IPS DF 19.7 (cell line): ENCODE results near the gene MLF2.
"Not testable (repeated sequence)": the region's sequence is repeated elsewhere in the genome, so short reads cannot be mapped to it uniquely, and the experiment has no call there.

Experiments used
- DNase-seq: peaks from one replicate; pipeline ENCODE4 v3.0.0-alpha.2; 2013; ENCODE audit warnings: low read depth, low spot score

The MLF2 gene

GRCh38 chr12:6735448-6736191 is 17.3 kb downstream of the MLF2 start:
- DNase-seq, result no peak

- DNase-seq, result no peak
These were observed 18.2 kb downstream of the MLF2 start for GRCh38 chr12:6734506-6735387.

GRCh38 chr12:6730169-6730568 is 22.8 kb downstream of the MLF2 start:
- DNase-seq, result no peak

GRCh38 chr12:6729186-6729585 is 23.8 kb downstream of the MLF2 start:
- no peak for DNase-seq

GRCh38 chr12:6725350-6725749 is 27.6 kb downstream of the MLF2 start:
- DNase-seq, result no peak

- DNase-seq, result no peak
These were observed 28.5 kb downstream of the MLF2 start for GRCh38 chr12:6724409-6724797.

GRCh38 chr12:6723607-6724408 is 29.1 kb downstream of the MLF2 start, which contains the start of gene COPS7A:
Gene COPS7A (plus strand): TSS chr12:6724046. CDS start chr12:6724657, 611 bp downstream.
- peak; percentile 99 for DNase-seq

DNA sequence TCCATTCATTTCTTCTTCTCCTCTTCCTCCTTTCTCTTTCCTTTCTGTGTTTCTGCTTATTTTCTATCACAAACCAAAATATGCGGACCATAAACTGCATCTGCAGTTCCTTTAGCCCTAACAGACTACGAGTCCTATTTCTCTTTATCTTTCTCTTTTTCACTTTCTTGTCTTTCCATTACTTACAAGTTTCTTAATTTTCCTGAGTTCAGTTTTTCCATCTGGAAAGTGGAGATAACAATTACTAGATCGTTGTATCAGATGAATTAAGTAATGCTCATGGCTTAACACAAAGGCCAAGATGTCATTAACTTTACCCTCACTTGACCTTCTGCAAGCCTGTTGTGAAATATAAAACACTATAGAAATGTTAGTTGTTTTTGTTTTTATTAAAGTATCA is 30.1 kb downstream of the MLF2 start:
- DNase-seq, result no peak

- no peak for DNase-seq
These were observed 36.0 kb downstream of the MLF2 start for GRCh38 chr12:6716874-6717437.

DNA sequence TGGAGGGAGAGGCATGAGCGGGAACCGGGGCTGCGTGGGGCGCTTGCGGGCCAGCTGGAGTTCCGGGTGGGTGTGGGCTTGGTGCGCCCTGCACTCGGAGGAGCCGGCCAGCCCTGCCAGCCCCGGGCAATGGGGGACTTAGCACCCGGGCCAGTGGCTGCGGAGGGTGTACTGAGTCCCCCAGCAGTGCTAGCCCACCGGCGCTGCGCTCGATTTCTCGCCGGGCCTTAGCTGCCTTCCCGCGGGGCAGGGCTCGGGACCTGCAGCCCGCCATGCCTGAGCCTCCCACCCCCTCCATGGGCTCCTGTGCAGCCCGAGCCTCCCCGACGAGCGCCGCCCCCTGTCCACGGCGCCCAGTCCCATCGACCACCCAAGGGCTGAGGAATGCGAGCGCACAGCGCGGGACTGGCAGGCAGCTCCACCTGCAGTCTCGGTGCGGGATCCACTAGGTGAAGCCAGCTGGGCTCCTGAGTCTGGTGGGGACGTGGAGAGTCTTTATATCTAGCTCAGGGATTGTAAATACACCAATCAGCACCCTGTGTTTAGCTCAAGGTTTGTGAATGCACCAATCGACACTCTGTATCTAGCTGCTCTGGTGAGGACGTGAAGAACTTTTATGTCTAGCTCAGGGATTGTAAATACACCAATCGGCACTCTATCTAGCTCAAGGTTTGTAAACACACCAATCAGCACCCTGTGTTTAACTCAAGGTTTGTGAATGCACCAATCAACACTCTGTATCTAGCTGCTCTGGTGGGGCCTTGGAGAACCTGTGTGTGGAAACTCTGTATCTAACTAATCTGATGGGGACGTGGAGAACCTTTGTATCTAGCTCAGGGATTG is 36.7 kb downstream of the MLF2 start:
- not testable (repeated sequence) for DNase-seq

- no peak for DNase-seq
These were observed 44.0 kb downstream of the MLF2 start for GRCh38 chr12:6708960-6709394.

- DNase-seq, result not testable (repeated sequence)
These were observed 44.6 kb downstream of the MLF2 start for GRCh38 chr12:6708351-6708750.

GRCh38 chr12:6703631-6704030 is 49.3 kb downstream of the MLF2 start:
- DNase-seq, result no peak

GRCh38 chr12:6701078-6701768 is 51.7 kb downstream of the MLF2 start:
- DNase-seq, result no peak

GRCh38 chr12:6700646-6701051 is 52.3 kb downstream of the MLF2 start, which contains the start of gene PIANP:
Gene PIANP (minus strand): TSS chr12:6700815. CDS start chr12:6698061, 2,754 bp downstream.
- no peak for DNase-seq

DNA sequence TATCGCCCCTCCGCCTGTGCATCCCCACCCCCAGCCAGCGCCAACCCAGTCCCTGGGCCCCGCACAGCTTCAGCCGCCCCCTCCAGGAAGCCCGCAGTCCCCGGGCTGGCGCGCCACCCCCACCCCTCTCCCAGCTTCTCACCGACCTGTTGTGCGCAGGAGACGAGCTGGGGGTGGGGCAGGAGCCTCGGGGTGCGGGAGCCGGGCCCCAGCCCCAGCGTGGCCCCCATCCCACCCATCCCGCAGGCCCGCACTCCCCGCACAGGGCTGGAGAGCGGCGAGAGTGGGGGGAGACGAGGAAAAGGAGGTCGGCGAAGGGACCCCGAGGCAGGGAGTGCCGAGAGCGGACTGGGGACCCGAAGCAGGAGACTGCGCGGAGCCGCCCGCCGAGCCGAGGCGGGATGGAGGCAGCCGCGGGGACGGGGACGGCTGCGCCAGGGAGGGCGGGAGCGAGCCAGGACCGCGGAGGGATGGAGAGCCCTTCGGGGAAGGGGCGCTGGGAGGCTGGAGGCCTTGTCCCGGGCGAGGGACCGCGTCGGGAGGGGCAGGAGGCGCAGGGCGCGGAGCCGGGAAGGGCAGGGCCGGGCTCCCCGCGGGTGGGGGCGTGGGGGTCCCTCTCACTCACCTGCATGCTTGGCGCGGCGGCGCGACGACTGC is 52.8 kb downstream of the MLF2 start:
- no peak for DNase-seq

DNA sequence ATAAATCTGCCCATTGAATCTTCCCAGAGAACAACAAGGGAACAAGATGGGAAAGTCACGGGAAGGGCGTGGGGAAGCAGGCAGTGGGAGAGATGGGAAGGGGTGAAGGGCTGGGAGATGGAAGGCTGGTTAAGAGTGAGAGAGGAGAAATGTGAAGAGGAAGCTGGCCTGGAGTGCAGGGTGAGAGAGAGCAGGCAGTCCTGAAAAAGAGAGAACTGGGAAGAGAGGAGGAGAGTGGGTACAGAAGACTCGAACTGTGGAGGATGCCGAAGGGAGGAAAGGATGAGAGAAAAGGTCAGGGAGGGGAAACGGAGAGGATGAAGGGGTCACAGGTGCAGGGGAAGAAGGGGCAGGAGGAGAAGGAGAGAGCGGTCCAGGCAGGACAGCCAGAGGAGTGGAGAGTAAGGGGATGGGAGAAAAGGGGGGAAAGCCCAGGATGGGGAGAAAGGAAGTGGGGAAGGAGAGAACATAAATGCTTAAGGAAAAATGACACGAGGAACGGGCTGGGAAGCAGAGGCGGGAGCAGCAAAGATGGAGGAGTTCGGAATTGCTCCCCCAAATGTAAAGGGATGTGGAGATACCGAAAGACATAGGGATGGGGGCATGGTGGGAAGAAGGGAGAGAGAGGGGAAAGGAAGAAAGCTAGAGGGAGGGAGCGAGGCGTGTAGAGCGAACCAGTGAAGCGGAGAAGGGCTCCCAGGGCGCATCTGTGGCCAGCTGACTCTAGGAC is 53.5 kb downstream of the MLF2 start:
- no peak for DNase-seq

- no peak for DNase-seq
These were observed 54.4 kb downstream of the MLF2 start for GRCh38 chr12:6698352-6699046.
